DND-41 (cell line): ENCODE measurements around the gene C4A.

Experiments used
- ATAC-seq: fragments of 200-7000 bp; cut with Tn5 transposase; 3 replicates; pipeline ENCODE4 v1.9.1; 2021; ENCODE audit warnings: low read depth; ENCODE audit not compliant: insufficient read depth
- DNase-seq: peaks from one replicate; pipeline ENCODE4 v3.0.0-alpha.2; 2020
- H2AFZ ChIP-seq: 2 replicates; pipeline ENCODE4 v1.6.0; 2012; ENCODE audit warnings: low read depth, low read length
- H3K27ac ChIP-seq: 2 replicates; pipeline ENCODE4 v1.5.1; 2012; ENCODE audit warnings: low read length, inconsistent platforms
- H3K27me3 ChIP-seq: fragments of 200-600 bp; sonication (generic); 2 replicates; pipeline ENCODE4 v1.6.0; 2012; ENCODE audit warnings: low read length, mild to moderate bottlenecking, inconsistent platforms; ENCODE audit not compliant: insufficient read depth, poor library complexity
- H3K36me3 ChIP-seq: 2 replicates; pipeline ENCODE4 v1.5.1; 2012; ENCODE audit warnings: low read length, inconsistent platforms; ENCODE audit not compliant: insufficient read depth
- H3K4me1 ChIP-seq: 2 replicates; pipeline ENCODE4 v1.5.1; 2012; ENCODE audit warnings: mild to moderate bottlenecking, low read length; ENCODE audit not compliant: insufficient read depth
- H3K4me2 ChIP-seq: 2 replicates; pipeline ENCODE4 v1.6.0; 2012; ENCODE audit warnings: mild to moderate bottlenecking, moderate library complexity, low read length, inconsistent platforms; ENCODE audit not compliant: insufficient read depth
- H3K4me3 ChIP-seq, 2 experiments: fragments of 200-600 bp in 1 of 2; shearing (Covaris generic) in 1 of 2; 2 replicates each; pipeline ENCODE4 v1.5.1; 2012 to 2016; ENCODE audit warnings: inconsistent platforms in 2 of 2, low read length in 2 of 2, mild to moderate bottlenecking in 2 of 2, low read depth in 1 of 2, moderate library complexity in 1 of 2
- H3K79me2 ChIP-seq: 2 replicates; pipeline ENCODE4 v1.6.0; 2012; ENCODE audit warnings: low read length, inconsistent platforms; ENCODE audit not compliant: insufficient read depth
- H3K9ac ChIP-seq: 2 replicates; pipeline ENCODE4 v1.6.0; 2012; ENCODE audit warnings: low read depth, mild to moderate bottlenecking, inconsistent platforms, low read length, moderate library complexity
- H3K9me3 ChIP-seq: 2 replicates; pipeline ENCODE4 v1.5.1; 2012; ENCODE audit warnings: low read length, moderate library complexity, mild to moderate bottlenecking, inconsistent platforms; ENCODE audit not compliant: insufficient read depth, severe bottlenecking
- H4K20me1 ChIP-seq: 2 replicates; pipeline ENCODE4 v1.6.0; 2012; ENCODE audit warnings: low read length; ENCODE audit not compliant: insufficient read depth
- EZH2 ChIP-seq: IDR thresholded peaks from 3 replicates; pipeline ENCODE4 v1.6.1; 2012; ENCODE audit warnings: borderline replicate concordance, low read depth, mild to moderate bottlenecking, moderate library complexity, low read length, inconsistent platforms; ENCODE audit not compliant: severe bottlenecking
- TF ChIP-seq, protein P1 (sequence below): IDR thresholded peaks from 2 replicates; pipeline ENCODE4 v1.5.1; 2012; ENCODE audit warnings: borderline replicate concordance, low read length, moderate library complexity, mild to moderate bottlenecking; ENCODE audit not compliant: poor library complexity, severe bottlenecking; ENCODE audit errors: extremely low read depth

The C4A gene

DNA sequence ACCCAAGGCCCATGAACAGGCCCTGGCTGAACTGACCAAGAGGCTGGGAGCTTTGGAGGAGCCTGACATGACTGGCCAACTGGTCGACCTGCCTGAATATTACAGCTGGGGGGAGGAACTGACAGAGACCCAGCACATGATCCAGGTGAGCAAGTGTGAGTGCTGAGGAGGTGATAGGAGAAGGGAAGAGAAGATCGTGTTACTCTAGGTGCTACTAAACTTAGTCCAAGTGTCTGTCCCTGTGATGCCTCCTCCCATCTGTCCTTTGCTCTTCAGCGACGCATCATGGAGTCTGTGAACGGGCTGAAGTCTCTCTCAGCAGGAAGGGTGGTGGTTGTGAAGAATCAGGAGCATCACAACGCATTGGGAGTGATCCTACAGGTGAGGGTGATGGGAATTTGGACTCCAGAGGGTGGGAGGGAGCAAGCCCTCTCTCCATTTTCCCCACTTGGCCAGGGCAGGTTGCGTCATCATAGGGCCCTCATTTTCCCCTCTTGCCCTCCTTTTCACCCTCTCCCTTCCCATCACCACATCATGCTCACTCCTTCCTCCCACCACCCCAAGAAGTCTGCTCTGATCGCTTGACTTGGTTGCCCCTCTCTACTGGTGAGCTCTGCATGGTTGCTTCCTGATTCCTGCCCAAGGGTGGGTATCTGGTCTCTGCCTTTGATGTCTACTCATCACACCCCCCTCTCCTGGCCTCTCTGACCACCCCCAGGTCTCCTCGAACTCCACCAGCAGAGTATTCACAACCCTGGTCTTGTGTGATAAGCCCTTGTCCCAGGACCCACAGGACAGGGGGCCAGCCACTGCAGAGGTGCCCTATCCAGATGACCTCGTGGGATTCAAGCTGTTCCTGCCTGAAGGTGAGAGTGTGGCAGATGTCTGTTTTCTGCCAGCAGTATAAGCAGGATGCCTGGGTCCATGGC lies 14.6 kb upstream of the C4A start:
- peaks cover 83% of the 10 kb centered on the region for H3K36me3 ChIP-seq
- no peak overlapping the region for H3K27ac ChIP-seq
- no peak overlapping the region for H3K4me2 ChIP-seq
- H3K79me2 ChIP-seq: peaks cover 24% of the 10 kb centered on the region
- peaks cover 6% of the 10 kb centered on the region; the same call in 1 of the 2 replicates for H4K20me1 ChIP-seq
- ATAC-seq (no peak), DNase-seq (no peak)
- no peaks in the 10 kb centered on the region for H3K9me3 ChIP-seq
- TF ChIP-seq, protein P1, sequence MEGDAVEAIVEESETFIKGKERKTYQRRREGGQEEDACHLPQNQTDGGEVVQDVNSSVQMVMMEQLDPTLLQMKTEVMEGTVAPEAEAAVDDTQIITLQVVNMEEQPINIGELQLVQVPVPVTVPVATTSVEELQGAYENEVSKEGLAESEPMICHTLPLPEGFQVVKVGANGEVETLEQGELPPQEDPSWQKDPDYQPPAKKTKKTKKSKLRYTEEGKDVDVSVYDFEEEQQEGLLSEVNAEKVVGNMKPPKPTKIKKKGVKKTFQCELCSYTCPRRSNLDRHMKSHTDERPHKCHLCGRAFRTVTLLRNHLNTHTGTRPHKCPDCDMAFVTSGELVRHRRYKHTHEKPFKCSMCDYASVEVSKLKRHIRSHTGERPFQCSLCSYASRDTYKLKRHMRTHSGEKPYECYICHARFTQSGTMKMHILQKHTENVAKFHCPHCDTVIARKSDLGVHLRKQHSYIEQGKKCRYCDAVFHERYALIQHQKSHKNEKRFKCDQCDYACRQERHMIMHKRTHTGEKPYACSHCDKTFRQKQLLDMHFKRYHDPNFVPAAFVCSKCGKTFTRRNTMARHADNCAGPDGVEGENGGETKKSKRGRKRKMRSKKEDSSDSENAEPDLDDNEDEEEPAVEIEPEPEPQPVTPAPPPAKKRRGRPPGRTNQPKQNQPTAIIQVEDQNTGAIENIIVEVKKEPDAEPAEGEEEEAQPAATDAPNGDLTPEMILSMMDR: no peak
- TF ChIP-seq EZH2: no peak
- H2AFZ ChIP-seq: no peak overlapping the region
- no peak overlapping the region for H3K9ac ChIP-seq
- no peak overlapping the region for H3K4me3 ChIP-seq
- H3K27me3 ChIP-seq: no peaks in the 10 kb centered on the region
- peaks cover 26% of the 10 kb centered on the region for H3K4me1 ChIP-seq

DNA sequence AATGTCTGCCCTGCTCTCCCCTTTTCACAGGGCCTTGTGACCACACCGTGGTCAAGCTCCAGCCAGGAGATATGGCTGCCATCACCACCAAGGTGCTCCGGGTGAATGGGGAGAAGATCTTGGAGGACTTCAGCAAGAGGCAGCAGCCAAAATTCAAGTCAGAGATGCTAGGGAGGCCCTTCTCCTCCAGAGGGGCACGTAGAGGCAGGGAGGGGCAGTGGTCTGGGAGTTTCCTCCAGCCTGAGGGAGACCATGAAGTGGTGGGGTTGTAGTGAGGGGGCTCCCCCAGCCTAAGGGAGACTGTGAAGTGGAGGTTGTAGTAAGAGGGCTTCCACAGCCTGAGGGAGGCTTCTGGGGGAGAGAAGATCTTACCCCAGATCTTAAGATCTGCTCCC lies 13.9 kb upstream of the C4A start:
- Histone ChIP-seq H3K4me3 (no peak overlapping the region), H4K20me1 (peaks cover 6% of the 10 kb centered on the region; the same call in 1 of the 2 replicates), H3K9me3 (no peaks in the 10 kb centered on the region), H3K27me3 (no peaks in the 10 kb centered on the region), H2AFZ (no peak overlapping the region), H3K79me2 (peaks cover 30% of the 10 kb centered on the region), H3K27ac (no peak overlapping the region), H3K4me2 (no peak overlapping the region), H3K9ac (no peak overlapping the region), H3K36me3 (peaks cover 76% of the 10 kb centered on the region), H3K4me1 (peaks cover 31% of the 10 kb centered on the region)
- TF ChIP-seq, protein P1: no peak
- TF ChIP-seq EZH2: no peak
- no peak for ATAC-seq
- no peak for DNase-seq

DNA sequence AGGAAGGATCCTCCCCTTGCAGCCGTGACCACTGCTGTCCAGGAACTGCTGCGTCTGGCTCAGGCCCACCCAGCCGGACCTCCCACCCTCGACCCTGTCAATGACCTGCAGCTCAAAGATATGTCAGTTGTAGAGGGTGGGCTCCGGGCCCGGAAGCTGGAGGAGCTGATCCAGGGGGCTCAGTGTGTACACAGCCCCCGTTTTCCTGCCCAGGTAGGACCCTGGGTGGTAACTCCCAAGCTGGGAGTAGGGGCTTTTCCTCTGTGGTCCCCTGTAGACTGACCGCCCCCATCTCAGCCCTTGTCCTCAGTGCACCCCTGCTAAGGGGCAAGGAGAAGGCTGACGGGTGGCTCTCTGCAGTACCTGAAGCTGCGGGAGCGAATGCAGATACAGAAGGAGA lies 13.5 kb upstream of the C4A start:
- Histone ChIP-seq H4K20me1 (peaks cover 6% of the 10 kb centered on the region; the same call in 1 of the 2 replicates), H3K4me1 (peaks cover 35% of the 10 kb centered on the region), H3K27me3 (no peaks in the 10 kb centered on the region), H3K36me3 (peaks cover 72% of the 10 kb centered on the region), H3K27ac (no peak overlapping the region), H3K79me2 (peaks cover 34% of the 10 kb centered on the region), H3K9ac (no peak overlapping the region), H3K4me2 (no peak overlapping the region), H3K9me3 (no peaks in the 10 kb centered on the region), H2AFZ (no peak overlapping the region), H3K4me3 (no peak overlapping the region)
- TF ChIP-seq, protein P1: no peak
- TF ChIP-seq EZH2: no peak
- DNase-seq (no peak), ATAC-seq (no peak)
